GM19023 (cell line): Measurements from ENCODE around the gene ZNFX1.
A peak's percentile ranks its signal among the peaks of the same experiment; 100 is the strongest.
"Not testable (repeated sequence)": the region's sequence is repeated elsewhere in the genome, so short reads cannot be mapped to it uniquely, and the experiment has no call there.

ENCODE experiments used
- ATAC-seq: cut with Tn5 transposase; IDR thresholded peaks from one replicate; pipeline ENCODE4 v1.9.1; 2021; ENCODE audit warnings: mild to moderate bottlenecking, moderate library complexity; ENCODE audit not compliant: unreplicated experiment

ZNFX1 gene

GRCh38 chr20:49278036-49278817 is at the start of gene ZNFX1:
Gene ZNFX1, minus strand, starts transcription at chr20:49278057. Its CDS starts 2,218 bp downstream, at chr20:49275839.
- peak; percentile 88 for ATAC-seq

DNA sequence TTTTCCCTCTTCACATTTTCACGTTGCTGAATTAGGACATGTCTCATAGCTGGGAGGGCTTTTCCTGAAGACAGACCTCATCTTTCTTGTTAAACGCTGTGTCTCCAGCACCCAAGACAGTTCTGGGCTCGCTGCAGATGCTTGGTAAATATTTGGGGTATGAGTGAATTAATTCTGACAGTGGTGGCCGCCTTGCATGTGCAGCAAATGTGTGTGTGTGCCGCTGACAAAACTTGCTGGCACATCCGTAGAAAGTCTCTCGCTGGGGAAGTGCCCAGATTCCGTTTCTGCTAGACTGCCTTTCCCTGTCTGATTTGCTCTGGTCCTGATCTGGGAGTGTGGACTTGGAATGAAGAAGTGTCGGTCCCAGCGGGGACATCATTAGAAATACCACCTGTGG is 48.2 kb upstream of the ZNFX1 start:
- no peak for ATAC-seq

DNA sequence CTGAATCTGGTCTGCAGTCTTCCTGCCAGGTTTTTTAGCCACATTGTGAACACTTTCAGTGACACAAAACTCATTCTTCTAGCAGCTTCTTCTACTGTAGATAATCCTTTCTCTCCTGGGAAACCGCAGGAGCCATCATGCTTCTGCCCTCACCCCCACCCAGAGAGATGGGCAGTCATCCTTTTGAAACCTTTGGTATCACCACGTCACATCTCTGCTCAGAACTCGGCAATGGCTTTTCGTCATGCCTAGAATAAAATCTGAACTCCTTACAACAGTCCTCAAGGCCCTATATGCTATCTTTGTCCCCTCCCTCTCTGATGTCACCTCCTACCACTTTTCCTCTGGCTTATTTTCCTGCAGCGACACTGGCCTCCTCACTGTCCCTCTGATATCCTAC is 46.4 kb upstream of the ZNFX1 start:
- no peak for ATAC-seq

- no peak for ATAC-seq
Observed at GRCh38 chr20:49323622-49324238, 45.9 kb upstream of the ZNFX1 start.

DNA sequence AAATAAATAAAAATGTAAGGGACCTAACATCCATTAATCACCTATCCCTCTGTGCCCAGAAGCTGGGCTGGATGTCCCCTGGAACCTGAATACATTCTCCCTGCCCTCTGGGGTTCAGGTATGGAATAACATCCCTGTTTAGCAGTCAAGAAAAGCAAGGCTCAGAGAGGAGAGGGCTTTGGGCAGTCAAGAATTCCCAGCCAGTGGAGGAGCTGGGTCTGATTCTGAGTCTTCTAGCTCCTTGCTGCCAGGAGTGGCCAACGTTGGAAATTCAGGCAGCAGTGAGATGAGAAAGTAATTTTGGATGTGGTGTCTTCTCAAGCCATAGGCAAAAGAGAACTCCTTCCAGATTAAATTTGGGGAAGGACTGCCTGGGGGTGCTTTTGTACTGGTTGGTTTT is 42.6 kb upstream of the ZNFX1 start:
- no peak for ATAC-seq

GRCh38 chr20:49319208-49319809 is 41.5 kb upstream of the ZNFX1 start:
- no peak for ATAC-seq

DNA sequence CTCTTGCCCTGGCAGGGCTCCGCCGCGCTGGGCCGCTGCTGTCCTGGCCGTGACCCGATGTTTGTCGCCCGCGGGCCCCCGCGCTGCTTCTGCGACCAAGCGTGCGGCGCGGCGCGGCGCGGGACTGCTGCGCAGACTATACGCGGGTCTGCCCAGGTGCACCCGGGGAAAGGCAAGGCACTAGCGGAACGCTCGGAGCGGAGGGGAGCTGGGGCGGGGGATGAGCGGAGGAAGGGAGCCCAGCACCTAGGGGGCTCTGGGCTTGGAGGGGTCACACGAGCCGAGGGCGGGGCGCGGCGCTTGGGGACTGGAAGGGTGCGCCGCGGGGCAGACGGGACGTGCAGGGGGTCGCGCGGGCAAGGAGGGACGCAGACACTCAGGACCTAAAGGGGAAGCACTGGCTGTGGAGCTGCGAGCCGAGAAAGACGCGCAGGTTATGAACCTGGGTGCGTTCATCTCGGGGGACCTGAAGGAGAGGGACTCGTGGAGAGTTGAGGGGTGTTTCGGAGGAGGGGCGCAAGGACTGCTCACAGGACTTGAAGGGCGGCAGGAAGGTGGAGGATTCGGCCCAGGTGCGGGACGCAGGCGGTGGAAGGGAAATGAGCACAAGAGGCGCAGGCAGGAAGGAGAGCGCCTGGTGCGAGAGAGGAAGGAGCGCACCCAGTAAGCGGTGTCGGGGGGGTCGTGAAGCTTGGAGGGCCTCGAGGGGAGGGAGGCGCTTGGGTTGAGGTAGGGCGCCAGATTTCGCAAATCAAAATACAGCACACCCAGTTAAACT is 40.8 kb upstream of the ZNFX1 start:
- ATAC-seq = no peak

DNA sequence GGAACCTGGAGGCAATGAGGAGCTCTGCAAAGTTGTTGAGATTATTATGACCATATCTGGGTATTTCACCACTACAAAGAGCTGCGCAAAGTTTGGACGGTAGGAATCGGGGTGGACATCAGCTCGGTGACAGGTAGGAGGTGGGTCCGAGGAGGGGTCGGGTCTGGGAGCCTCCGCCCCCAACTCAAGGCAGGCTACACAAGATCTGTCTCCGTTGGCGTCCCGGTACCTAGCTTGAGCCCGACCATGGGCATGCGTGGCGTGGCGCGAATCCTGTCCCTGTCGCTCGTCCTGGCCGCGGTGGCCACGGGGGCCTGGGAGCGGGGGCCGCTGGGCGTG is 40.2 kb upstream of the ZNFX1 start:
- ATAC-seq = no peak

GRCh38 chr20:49316704-49317103 is 38.8 kb upstream of the ZNFX1 start:
- ATAC-seq = no peak

DNA sequence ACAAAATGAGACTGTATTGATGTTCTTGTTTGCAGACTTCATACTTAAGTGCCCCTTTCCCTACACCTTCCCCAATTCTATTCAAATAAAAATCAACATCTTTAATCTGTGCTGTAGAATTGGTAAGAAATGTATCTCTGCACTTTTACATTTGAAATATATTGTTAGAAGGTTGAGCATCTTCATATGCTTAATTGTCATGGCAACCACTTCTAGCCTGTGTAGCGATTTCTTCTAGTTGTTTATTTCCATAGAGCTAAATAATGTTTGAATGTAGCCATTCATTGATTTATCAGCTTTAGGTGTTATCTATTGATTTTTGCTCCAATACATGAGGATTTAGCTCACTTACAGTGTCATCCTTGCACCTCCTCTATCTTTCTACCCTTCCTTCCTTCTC is 37.7 kb upstream of the ZNFX1 start:
- no peak for ATAC-seq

- not testable (repeated sequence) for ATAC-seq
Observed at GRCh38 chr20:49314052-49314451, 36.2 kb upstream of the ZNFX1 start.

- no peak for ATAC-seq
Observed at GRCh38 chr20:49313283-49313682, 35.4 kb upstream of the ZNFX1 start.

- ATAC-seq = no peak
Observed at GRCh38 chr20:49312661-49313060, 34.8 kb upstream of the ZNFX1 start.

DNA sequence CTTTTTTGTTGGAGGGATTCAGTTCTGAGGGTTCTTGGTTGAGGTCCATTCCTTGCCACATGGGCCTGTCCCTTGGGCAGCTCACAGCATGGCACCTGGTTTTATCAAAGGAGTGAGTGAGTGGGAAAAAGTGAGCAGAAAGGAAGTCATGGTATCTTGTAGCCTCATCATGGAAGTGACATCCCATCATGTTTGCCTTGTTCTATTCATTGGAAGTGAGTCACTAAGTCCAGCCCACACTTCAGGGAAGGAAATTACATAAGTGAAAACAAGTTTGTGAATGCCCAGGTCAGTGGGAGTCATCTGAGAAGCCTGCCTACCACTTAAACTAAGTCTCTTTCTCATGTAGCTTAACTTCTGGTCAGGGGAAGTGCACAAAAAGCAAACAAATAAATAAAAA is 32.8 kb upstream of the ZNFX1 start:
- no peak for ATAC-seq

GRCh38 chr20:49308875-49309274 is 31.0 kb upstream of the ZNFX1 start:
- ATAC-seq = no peak

DNA sequence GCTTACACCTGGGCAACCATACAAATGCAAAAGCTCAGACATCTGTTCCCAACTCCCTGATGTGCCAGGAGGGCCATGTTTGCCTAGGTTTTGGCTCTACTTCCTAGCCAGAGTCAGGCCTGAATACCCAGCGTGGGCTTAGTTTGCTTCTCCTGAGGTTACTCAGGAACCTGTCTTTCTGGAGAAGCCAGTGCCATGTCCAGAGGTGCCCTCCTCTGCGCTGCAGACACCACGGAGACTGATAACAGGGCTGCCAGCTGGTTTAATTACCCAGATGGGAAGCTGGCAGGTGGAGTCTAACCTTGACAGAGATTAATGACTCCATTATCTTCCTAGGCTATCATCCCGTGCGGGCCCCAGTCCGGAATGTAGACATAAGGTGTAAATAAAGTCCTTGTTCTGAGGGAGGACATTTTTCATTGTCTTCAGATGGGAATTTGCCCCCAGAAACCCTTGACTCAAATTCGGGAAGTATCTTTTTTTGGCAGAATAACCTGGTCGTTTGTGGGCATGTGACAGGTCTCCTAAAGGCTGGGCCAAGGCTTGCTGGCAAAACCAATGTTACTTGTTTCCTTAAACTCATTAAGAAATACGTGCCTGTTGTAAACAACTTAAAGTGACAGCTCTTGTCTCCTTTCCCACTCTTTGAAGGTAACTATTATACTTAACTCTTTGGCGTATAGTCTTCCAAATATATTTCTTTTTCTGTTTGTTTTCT is 29.2 kb upstream of the ZNFX1 start:
- ATAC-seq = no peak

GRCh38 chr20:49303065-49303552 is 25.3 kb upstream of the ZNFX1 start:
- ATAC-seq = no peak

GRCh38 chr20:49297605-49298530 is 20.0 kb upstream of the ZNFX1 start:
- no peak for ATAC-seq

- ATAC-seq = not testable (repeated sequence)
Observed at GRCh38 chr20:49294002-49294654, 16.3 kb upstream of the ZNFX1 start.
